Activated CD8-positive, alpha-beta T cell treated with anti-CD3 and anti-CD28 coated beads for 36 hours (primary cell): ENCODE measurements around the gene IFT122. TPM values are rescaled to one million over a fixed set of nuclear protein-coding genes. Genes with fewer than 3 reads are reported as not detected.

Experiments used
- ATAC-seq: fragments of 200-7000 bp; cut with Tn5 transposase; one replicate; pipeline ENCODE4 v1.10.0; 2021; ENCODE audit warnings: mild to moderate bottlenecking, moderate library complexity
- CTCF ChIA-PET: fragments of 350-600 bp; sonication (Branson Sonifier 250); formaldehyde crosslinking; loops from one replicate; lab custom pipeline; 2021; ENCODE audit warnings: antibody characterized with exemption; lab: Charles Lee
- POLR2A ChIA-PET: fragments of 350-600 bp; sonication (Branson Sonifier 250); formaldehyde crosslinking; loops from one replicate; lab custom pipeline; 2021; ENCODE audit warnings: antibody characterized with exemption; lab: Charles Lee
- DNase-seq: peaks from one replicate; pipeline ENCODE4 v3.0.0-alpha.2; 2020
- H3K27ac Mint-ChIP-seq: one replicate; pipeline ENCODE4 v1.8.0; 2021; ENCODE audit warnings: mild to moderate bottlenecking, mixed read lengths
- H3K27me3 Mint-ChIP-seq: one replicate; pipeline ENCODE4 v1.8.0; 2021; ENCODE audit warnings: mixed read lengths
- H3K36me3 Mint-ChIP-seq: one replicate; pipeline ENCODE4 v1.8.0; 2021; ENCODE audit warnings: low read depth, mixed read lengths
- H3K4me1 Mint-ChIP-seq: one replicate; pipeline ENCODE4 v1.8.0; 2021; ENCODE audit warnings: low read depth, mixed read lengths
- H3K4me3 Mint-ChIP-seq: one replicate; pipeline ENCODE4 v1.8.0; 2021; ENCODE audit warnings: mild to moderate bottlenecking, moderate library complexity, mixed read lengths
- H3K9me3 Mint-ChIP-seq: one replicate; pipeline ENCODE4 v1.8.0; 2021; ENCODE audit warnings: mixed read lengths
- intact Hi-C: fragments of 100-400 bp; cut with micrococcal nuclease; formaldehyde crosslinking; loops from one replicate; pipeline ENCODE4 v1.10.0; 2022
- total RNA-seq, 2 experiments: library from RNA; stranded (reverse); gene quantifications; one replicate each; pipeline ENCODE4 v1.2.3, GENCODE V29; 2021
- TF ChIP-seq, protein P1 (sequence below): fragments of 200-600 bp; IDR thresholded peaks from one replicate; pipeline ENCODE4 v1.8.0; 2022; ENCODE audit warnings: antibody characterized with exemption, mild to moderate bottlenecking

Gene IFT122
- total RNA-seq, 2 experiments from 2014 or later: 18.9 to 20.4 TPM

- Mint-ChIP-seq H3K36me3 (no peaks in the 10 kb centered on the region), H3K4me1 (peaks cover 4% of the 10 kb centered on the region), H3K9me3 (no peaks in the 10 kb centered on the region), H3K27ac (no peak overlapping the region), H3K27me3 (no peaks in the 10 kb centered on the region), H3K4me3 (no peak overlapping the region)
- ATAC-seq (no peak), DNase-seq (no peak)
- intact Hi-C loops: no loop called here
- POLR2A ChIA-PET: no interaction called here
- TF ChIP-seq, protein P1, sequence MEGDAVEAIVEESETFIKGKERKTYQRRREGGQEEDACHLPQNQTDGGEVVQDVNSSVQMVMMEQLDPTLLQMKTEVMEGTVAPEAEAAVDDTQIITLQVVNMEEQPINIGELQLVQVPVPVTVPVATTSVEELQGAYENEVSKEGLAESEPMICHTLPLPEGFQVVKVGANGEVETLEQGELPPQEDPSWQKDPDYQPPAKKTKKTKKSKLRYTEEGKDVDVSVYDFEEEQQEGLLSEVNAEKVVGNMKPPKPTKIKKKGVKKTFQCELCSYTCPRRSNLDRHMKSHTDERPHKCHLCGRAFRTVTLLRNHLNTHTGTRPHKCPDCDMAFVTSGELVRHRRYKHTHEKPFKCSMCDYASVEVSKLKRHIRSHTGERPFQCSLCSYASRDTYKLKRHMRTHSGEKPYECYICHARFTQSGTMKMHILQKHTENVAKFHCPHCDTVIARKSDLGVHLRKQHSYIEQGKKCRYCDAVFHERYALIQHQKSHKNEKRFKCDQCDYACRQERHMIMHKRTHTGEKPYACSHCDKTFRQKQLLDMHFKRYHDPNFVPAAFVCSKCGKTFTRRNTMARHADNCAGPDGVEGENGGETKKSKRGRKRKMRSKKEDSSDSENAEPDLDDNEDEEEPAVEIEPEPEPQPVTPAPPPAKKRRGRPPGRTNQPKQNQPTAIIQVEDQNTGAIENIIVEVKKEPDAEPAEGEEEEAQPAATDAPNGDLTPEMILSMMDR: no peak
- CTCF ChIA-PET: no interaction called here
Measured at GRCh38 chr3:129560911-129561594, 121.0 kb downstream of the IFT122 start.

DNA sequence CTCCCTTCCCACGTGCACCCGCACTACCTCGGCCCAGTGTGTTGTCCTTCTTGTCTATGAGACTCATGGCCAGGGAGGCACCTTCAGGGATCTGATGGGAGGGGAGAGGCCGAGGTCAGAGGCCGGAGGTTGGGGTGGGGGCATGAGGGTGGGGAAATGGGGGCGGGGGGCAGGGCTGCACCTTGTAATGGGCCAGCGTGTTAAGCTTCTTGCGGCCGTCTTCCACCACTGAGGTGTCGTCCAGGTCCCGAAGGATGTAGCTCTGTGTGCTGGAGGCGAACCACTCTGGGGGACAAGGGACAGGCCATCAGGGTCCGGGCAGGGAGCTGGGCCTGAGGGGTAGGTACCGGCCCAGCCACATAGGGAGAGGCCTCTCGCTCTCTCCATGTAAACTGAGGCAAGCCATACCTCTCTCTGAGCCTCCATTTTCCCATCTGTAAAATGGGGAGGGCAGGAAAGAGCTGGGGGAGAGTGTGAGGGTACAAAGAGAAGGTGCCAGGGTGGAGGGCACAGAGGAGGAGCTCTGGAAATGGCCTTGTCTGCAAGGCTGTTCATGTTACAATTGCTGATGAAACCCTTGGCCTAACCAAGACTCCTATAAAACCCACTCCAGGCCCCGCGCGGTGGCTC lies 121.7 kb downstream of the IFT122 start:
- CTCF ChIA-PET: no interaction called here
- no peaks in the 10 kb centered on the region for H3K27me3 Mint-ChIP-seq
- POLR2A ChIA-PET: no interaction called here
- no peak overlapping the region for H3K4me3 Mint-ChIP-seq
- peaks cover 4% of the 10 kb centered on the region for H3K4me1 Mint-ChIP-seq
- intact Hi-C loops: no loop called here
- no peaks in the 10 kb centered on the region for H3K9me3 Mint-ChIP-seq
- H3K36me3 Mint-ChIP-seq: no peaks in the 10 kb centered on the region
- DNase-seq (no peak), ATAC-seq (no peak)
- TF ChIP-seq, protein P1: no peak
- H3K27ac Mint-ChIP-seq: no peak overlapping the region

- TF ChIP-seq, protein P1: no peak
- ChIA-PET POLR2A (no interaction called here), CTCF (no interaction called here)
- Mint-ChIP-seq H3K4me1 (peaks cover 4% of the 10 kb centered on the region), H3K4me3 (no peak overlapping the region), H3K36me3 (no peaks in the 10 kb centered on the region), H3K27ac (no peak overlapping the region), H3K9me3 (no peaks in the 10 kb centered on the region), H3K27me3 (no peaks in the 10 kb centered on the region)
- no peak for DNase-seq
- no peak for ATAC-seq
- intact Hi-C loops: no loop called here
Measured at GRCh38 chr3:129562803-129563202, 122.8 kb downstream of the IFT122 start.

- H3K27me3 Mint-ChIP-seq: no peaks in the 10 kb centered on the region
- ATAC-seq: no peak
- no peak overlapping the region for H3K4me3 Mint-ChIP-seq
- CTCF ChIA-PET: no interaction called here
- no peak for DNase-seq
- intact Hi-C loops: no loop called here
- TF ChIP-seq, protein P1: no peak
- no peak overlapping the region for H3K27ac Mint-ChIP-seq
- H3K36me3 Mint-ChIP-seq: no peaks in the 10 kb centered on the region
- POLR2A ChIA-PET: no interaction called here
- H3K9me3 Mint-ChIP-seq: no peaks in the 10 kb centered on the region
- peaks cover 1% of the 10 kb centered on the region for H3K4me1 Mint-ChIP-seq
Measured at GRCh38 chr3:129563332-129563731, 123.3 kb downstream of the IFT122 start.

DNA sequence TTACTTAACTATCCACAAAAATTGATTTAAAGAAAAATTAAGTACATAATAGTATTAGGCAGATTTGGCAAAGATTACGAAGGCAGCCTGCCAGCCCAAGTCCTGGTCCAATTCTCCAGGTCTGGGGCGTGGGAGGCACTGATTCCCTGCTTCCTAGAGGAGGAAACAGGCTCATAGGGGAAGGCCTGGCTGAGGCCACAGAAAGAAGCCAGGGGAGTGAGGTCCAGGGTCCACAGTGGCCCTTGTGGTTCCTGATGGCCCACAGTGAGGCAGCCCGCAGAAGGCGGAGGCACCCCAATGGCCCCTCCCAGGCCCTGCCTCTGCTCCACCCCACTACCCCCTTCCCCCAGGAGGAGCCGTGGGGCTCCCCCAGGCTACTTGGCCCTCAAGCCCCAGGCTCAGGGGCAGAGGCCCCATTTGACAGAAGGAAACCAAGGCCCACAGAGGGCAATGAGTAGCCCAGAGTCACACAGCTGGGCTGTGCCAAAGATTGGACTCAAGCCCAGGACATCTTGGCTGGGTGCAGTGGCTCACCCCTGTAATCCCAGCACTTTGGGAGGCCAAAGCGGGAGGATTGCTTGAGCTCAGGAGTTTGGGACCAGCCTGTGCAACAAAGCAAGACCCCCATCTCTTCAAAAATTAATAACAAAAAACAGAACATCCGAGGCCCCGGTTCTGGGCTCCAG lies 124.0 kb downstream of the IFT122 start:
- no peak overlapping the region for H3K4me3 Mint-ChIP-seq
- intact Hi-C loops: no loop called here

More for the DNA sequence above, 124.0 kb downstream of the IFT122 start:
- POLR2A ChIA-PET: no interaction called here
- no peaks in the 10 kb centered on the region for H3K36me3 Mint-ChIP-seq
- DNase-seq (no peak), ATAC-seq (no peak)
- no peaks in the 10 kb centered on the region for H3K27me3 Mint-ChIP-seq
- CTCF ChIA-PET: no interaction called here
- H3K27ac Mint-ChIP-seq: no peak overlapping the region
- TF ChIP-seq, protein P1: no peak
- H3K4me1 Mint-ChIP-seq: no peaks in the 10 kb centered on the region
- H3K9me3 Mint-ChIP-seq: no peaks in the 10 kb centered on the region
